AG20443 (cell line): ENCODE data around the gene SLC35D3.
"Not testable (repeated sequence)": the region's sequence is repeated elsewhere in the genome, so short reads cannot be mapped to it uniquely, and the experiment has no call there.

ENCODE experiments used
- DNase-seq: peaks from one replicate; pipeline ENCODE4 v3.0.0; 2012; ENCODE audit warnings: low spot score, mixed read lengths

Gene SLC35D3

GRCh38 chr6:136964398-136964797 is 42.3 kb downstream of the SLC35D3 start:
- DNase-seq, result no peak

- DNase-seq, result peak; percentile 84
These were observed 46.0 kb downstream of the SLC35D3 start for GRCh38 chr6:136967876-136968752.

GRCh38 chr6:136968837-136969236 is 46.7 kb downstream of the SLC35D3 start:
- no peak for DNase-seq

GRCh38 chr6:136969433-136969832 is 47.3 kb downstream of the SLC35D3 start:
- no peak for DNase-seq

GRCh38 chr6:136969930-136970329 is 47.8 kb downstream of the SLC35D3 start:
- no peak for DNase-seq

GRCh38 chr6:136971609-136972008 is 49.5 kb downstream of the SLC35D3 start:
- DNase-seq, result no peak

- not testable (repeated sequence) for DNase-seq
These were observed 51.7 kb downstream of the SLC35D3 start for GRCh38 chr6:136973781-136974180.
